Stimulated activated CD8-positive, alpha-beta memory T cell treated with anti-CD3 and anti-CD28 coated beads, Interleukin-12 subunit alpha, Interleukin-12 subunit beta, amount 100 ng/mL, for 4 hours (primary cell): ENCODE measurements around the gene PDLIM5.
"Not testable (repeated sequence)": the region's sequence is repeated elsewhere in the genome, so short reads cannot be mapped to it uniquely, and the experiment has no call there.

Experiments
- DNase-seq: peaks from one replicate; pipeline ENCODE4 v3.0.0-alpha.2; 2020; ENCODE audit warnings: low read depth

Gene PDLIM5

DNA sequence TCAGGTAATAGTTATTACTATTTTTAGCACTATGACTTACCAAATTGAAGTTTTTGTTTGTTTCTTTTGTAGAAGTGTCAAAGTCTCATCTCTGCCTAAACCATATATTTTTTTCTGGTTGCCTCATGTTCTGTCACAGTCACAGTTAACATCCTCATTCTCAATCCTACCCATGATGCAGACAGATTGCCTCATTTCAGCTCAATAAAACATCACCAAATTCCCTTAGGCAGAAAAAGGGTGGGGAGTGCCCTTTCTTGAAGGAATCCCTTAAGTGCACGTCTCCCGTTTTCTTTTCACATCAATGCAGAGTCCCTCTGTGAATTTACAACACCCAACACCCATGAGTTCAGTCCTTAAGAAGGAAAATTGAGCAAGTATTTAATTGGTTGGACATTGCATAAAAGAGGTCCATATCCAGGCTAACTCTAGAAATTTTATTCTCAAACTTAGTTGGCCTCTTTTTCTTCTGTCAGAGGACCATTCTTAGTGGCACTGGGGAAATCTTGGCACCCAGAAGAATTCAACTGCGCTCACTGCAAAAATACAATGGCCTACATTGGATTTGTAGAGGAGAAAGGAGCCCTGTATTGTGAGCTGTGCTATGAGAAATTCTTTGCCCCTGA, 202.4 kb downstream of the PDLIM5 start:
- no peak for DNase-seq

DNA sequence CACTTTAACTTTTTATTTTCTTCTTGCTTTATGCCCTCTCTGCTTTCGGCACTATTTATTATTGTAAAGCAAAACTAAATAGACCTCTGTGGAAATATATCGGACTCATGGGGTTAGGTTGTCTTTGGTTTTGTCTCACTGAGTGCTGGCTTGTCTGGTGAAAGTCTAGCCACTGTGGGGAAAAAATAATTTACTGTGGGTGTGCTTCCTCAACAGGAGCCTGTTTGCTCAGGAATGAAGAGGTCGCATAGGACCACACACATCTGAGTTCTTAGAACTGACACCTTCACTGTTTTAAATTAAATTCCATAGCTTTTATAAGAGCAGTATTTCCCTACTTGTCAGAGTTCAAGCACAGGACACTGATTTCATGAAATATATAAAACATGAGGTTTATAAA, 203.0 kb downstream of the PDLIM5 start:
- DNase-seq = no peak

- no peak for DNase-seq
These were observed 208.9 kb downstream of the PDLIM5 start for GRCh38 chr4:94660614-94661013.

DNA sequence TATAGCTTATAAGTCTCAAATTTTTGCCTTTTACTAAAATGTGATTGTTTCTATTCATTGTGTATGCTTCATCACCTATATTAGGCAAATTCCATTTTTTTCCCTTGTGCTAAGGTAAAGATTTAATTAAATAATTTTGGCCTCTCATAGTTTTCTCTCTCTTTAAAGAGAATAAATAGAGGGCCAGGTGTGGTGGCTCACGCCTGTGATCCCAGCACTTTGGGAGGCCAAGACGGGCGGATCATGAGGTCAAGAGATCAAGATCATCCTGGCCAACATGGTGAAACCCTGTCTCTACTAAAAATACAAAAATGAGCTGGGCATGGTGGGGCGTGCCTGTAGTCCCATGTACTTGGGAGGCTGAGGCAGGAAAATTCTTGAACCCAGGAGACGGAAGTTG, 213.3 kb downstream of the PDLIM5 start:
- DNase-seq = not testable (repeated sequence)

- no peak for DNase-seq
These were observed 214.0 kb downstream of the PDLIM5 start for GRCh38 chr4:94665500-94666404.

- DNase-seq = no peak
These were observed 217.0 kb downstream of the PDLIM5 start for GRCh38 chr4:94668724-94669123.

DNA sequence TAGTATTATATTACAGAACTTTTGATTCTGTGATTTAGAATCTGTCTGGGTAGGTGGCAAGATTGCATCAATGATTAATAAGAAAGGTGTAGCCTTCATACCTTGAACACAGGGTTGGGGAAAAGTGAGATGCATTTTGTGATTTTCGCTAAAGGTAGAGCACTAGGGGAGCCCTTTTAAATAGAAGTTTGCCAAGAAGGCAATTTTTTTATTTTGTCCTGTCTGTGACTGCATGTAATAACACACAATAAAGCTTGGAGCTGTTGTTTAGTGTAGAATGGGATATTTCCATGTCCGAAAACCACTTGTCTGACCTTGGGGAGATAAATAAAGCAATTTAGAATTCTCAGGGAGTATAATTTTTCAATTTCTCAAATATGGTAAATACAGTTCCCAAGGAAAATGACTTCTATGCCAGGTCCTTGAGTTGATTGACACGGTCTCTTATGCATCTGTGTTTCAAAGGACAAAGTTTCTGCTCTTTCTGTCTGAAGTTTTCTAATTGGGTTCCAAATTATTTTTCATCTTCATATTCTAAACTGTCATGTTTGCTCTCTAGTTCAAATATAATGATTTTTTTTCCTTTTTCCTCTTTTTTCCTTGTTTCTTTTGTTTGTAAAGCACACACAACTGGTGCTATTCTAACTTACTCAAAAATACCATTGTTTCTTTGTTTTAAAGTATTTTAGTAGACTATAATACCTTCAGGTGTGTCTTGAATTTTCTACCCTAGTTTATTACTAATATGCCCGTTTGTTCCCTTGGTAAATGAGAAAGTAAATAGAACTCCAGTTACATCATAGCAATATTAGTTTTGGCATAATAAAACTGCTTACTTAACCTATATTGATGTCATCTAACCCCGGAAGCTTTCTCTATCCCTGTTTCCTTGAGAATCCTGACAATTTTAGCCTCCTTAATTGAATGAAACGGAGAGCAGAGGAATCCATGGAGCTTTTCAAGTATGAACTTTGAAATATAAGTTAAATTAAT, 218.2 kb downstream of the PDLIM5 start:
- DNase-seq = no peak

DNA sequence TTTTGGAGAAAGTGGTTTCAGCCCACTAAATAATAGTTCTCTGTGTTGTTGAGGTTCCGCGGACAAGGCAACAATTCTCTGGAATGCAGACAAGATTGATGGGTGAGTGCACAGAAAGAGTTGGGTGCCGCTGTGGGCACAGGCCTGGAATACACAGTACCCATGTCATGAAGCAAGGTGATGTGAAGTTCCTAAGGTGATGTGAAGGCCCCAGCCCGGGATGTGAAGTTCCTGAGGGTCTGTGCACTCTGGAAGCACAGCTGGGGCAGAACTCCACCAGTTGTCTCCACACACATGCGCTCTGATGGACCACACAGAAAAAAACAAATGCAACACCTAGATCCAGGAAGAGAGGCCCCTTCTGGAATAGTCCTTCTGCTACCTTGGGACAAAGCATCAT, 219.4 kb downstream of the PDLIM5 start:
- no peak for DNase-seq

DNA sequence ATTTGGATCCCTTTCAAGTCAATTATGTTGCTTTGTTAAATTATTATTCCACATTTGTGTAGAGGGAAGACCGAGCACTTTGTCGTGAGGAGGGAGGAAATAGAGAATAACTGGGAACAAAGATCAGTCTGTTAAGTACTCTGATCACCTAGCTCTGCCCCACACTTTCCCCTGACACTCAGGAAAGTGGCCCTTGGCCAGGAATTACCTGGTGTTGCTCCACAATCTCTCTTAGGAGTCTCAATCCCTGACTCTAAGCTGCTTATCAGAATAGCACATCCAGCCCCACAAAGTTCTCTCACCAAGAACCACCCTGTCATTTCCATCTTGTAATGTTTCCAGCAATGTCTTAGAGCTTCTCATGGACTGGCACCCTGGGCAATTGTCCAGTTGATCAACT, 222.2 kb downstream of the PDLIM5 start:
- DNase-seq = no peak

GRCh38 chr4:94676970-94677369, 225.2 kb downstream of the PDLIM5 start:
- no peak for DNase-seq

DNA sequence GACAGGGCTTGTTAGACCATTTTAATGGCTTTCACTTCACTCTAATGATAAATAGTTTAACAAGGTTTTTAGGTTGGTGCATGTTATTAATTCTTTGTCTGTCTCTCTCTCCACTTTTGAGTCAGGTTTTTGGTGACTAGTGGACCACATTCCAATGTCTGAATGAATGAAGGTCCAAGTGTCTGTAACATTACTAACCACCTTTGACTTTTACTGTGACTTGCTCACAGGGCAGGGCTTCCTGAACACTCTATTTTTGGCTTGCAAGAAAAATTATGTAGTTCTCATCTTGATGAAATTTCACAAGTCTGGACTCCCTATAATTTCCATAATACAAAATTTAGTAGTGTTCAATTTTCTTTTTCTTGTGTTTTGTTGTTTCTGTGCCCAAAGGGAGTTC, 227.2 kb downstream of the PDLIM5 start:
- no peak for DNase-seq

GRCh38 chr4:94680176-94680862, 228.6 kb downstream of the PDLIM5 start:
- DNase-seq = no peak

DNA sequence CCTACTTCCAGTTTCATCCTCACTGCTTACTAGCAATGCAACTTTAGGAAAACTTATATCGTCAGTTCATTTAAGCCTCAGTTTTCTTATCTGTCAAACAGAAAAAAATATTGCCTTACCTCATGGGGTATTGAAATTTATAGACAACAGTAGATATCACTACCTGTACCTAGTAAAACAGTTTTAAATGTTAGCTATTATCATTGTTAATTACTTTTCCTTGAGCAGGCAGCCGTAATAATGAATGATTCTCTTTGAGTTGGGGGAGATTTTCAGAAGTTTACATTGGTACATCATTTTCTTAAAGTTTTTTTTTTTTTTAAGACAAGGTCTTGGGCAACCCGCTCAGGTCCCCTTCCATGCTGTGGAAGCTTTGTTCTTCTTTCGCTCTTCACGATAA, 234.3 kb downstream of the PDLIM5 start:
- no peak for DNase-seq

- no peak for DNase-seq
These were observed 237.6 kb downstream of the PDLIM5 start for GRCh38 chr4:94689155-94689860.

- DNase-seq = no peak
These were observed 239.1 kb downstream of the PDLIM5 start for GRCh38 chr4:94690851-94691254.

DNA sequence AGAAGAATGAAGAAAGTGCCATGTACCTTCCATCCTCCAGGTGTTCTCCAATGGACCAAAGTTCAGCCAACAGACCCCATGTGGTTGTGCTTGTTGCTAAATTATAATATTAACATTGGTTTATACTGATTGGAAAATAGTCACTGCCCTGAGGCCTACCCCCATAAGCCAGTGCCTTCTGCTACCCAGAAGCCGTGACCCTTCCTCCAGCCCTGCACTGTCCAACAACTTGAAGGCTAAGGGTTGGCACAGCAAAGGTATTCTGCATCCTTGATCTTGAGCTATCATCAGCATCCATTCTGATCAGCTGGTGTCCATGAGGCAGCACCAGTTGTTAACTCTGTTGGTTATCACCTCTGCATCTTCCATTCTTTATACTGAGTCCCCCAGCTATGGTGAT, 239.8 kb downstream of the PDLIM5 start:
- DNase-seq = no peak

DNA sequence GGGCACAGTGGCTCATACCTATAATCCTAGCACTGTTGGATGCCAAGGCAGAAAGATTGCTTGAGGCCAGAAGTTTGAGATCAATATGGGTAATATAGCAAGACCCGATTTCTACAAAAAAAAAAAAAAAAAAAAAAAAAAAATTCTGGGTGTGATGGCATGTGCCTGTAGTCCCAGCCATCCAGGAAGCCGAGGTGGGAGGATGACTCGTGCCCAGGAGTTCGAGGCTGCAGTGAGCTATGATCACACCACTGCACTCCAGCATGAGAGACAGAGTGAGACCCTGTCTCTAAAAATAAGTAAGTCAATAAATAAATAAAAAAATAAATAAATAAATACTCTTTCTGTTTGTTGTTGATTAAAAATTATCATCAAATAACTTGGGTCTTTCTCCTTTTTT, 243.6 kb downstream of the PDLIM5 start:
- no peak for DNase-seq

- no peak for DNase-seq
These were observed 246.4 kb downstream of the PDLIM5 start for GRCh38 chr4:94698187-94698586.

GRCh38 chr4:94700298-94700697, 248.6 kb downstream of the PDLIM5 start:
- DNase-seq = no peak

- no peak for DNase-seq
These were observed 250.0 kb downstream of the PDLIM5 start for GRCh38 chr4:94701631-94702300.

GRCh38 chr4:94711635-94712034, 259.9 kb downstream of the PDLIM5 start:
- DNase-seq = no peak
